ENCODE data around the gene ZNF385B.

DNA sequence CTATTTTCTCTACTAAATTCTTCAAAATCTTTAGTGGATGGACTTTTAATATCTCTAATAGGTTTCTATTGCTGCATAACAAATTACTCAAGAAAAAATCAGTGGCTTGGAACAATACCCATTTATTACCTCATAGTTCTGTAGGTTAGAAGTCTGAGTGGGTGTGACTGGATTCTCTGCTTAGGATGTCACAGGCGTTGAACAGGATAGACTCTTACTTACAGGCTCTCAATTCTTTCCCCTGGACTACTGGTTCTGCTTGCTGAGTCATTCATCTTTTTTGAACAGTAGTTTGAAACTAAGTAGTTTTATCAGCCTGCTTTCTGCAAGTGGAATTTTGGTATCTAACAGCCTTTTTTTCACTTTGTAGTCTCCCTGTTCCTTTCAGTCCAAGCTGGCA is 265.4 kb downstream of the ZNF385B start:
- TF ChIP-seq, protein P1, sequence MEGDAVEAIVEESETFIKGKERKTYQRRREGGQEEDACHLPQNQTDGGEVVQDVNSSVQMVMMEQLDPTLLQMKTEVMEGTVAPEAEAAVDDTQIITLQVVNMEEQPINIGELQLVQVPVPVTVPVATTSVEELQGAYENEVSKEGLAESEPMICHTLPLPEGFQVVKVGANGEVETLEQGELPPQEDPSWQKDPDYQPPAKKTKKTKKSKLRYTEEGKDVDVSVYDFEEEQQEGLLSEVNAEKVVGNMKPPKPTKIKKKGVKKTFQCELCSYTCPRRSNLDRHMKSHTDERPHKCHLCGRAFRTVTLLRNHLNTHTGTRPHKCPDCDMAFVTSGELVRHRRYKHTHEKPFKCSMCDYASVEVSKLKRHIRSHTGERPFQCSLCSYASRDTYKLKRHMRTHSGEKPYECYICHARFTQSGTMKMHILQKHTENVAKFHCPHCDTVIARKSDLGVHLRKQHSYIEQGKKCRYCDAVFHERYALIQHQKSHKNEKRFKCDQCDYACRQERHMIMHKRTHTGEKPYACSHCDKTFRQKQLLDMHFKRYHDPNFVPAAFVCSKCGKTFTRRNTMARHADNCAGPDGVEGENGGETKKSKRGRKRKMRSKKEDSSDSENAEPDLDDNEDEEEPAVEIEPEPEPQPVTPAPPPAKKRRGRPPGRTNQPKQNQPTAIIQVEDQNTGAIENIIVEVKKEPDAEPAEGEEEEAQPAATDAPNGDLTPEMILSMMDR (IDR thresholded peaks at IDR 0.05; ENCODE audit: insufficient read depth, low read length) = no peak
- TF ChIP-seq POLR2AphosphoS5 (IDR thresholded peaks at IDR 0.05; ENCODE audit: low read depth) (no peak), SPI1 (IDR thresholded peaks at IDR 0.05; ENCODE audit: borderline replicate concordance, low read depth) (no peak), REST (IDR thresholded peaks at IDR 0.05; ENCODE audit: insufficient replicate concordance, low read depth) (no peak)
